PC-3 (cell line): ENCODE data around the gene MAP3K5. TPM values are rescaled to one million over a fixed set of nuclear protein-coding genes. Genes with fewer than 3 reads are reported as not detected.

Experiments used
- ATAC-seq: fragments of 200-7000 bp; cut with Tn5 transposase; 2 replicates; pipeline ENCODE4 v1.9.1; 2020; ENCODE audit warnings: mild to moderate bottlenecking, moderate library complexity
- BruUV-seq: library from RNA; stranded (reverse); fragments of 400-500 nt; replicated peaks from 2 replicates; lab custom pipeline; 2021; lab: Mats Ljungman, UMichigan
- CTCF ChIA-PET: fragments of 300-600 bp; sonication (Branson Sonifier 250); formaldehyde crosslinking; loops from one replicate; lab custom pipeline; 2022; ENCODE audit warnings: antibody characterized with exemption; lab: Charles Lee
- POLR2A ChIA-PET: fragments of 300-600 bp; sonication (Branson Sonifier 250); formaldehyde crosslinking; loops from one replicate; lab custom pipeline; 2022; ENCODE audit warnings: antibody characterized with exemption; ENCODE audit not compliant: unreplicated experiment; lab: Charles Lee
- DNase-seq: peaks from one replicate; pipeline ENCODE4 v3.0.0-alpha.2; 2015
- H2AFZ ChIP-seq: fragments of 300-600 bp; sonication (generic); 2 replicates; pipeline ENCODE4 v1.6.0; 2016; ENCODE audit warnings: antibody characterized with exemption, low read length
- H3F3A ChIP-seq: fragments of 300-600 bp; sonication (generic); one replicate; pipeline ENCODE4 v1.6.0; 2017; ENCODE audit warnings: antibody characterized with exemption, low read length, control low read depth, mild to moderate bottlenecking; ENCODE audit not compliant: unreplicated experiment
- H3K27ac ChIP-seq: fragments of 300-600 bp; sonication (generic); 2 replicates; pipeline ENCODE4 v1.5.1; 2016; ENCODE audit warnings: mild to moderate bottlenecking, low read length
- H3K27me3 ChIP-seq: fragments of 300-600 bp; sonication (generic); 2 replicates; pipeline ENCODE4 v1.6.1; 2016; ENCODE audit warnings: low read length, mixed read lengths
- H3K36me3 ChIP-seq: fragments of 300-600 bp; sonication (generic); 2 replicates; pipeline ENCODE4 v1.6.1; 2016; ENCODE audit warnings: low read depth, mixed run types, low read length, mixed read lengths
- H3K4me1 ChIP-seq: fragments of 300-600 bp; sonication (generic); 2 replicates; pipeline ENCODE4 v1.5.1; 2016; ENCODE audit warnings: low read length; ENCODE audit not compliant: insufficient read depth
- H3K4me2 ChIP-seq: fragments of 300-600 bp; sonication (generic); 2 replicates; pipeline ENCODE4 v1.6.0; 2016; ENCODE audit warnings: low read length
- H3K4me3 ChIP-seq: fragments of 300-600 bp; sonication (generic); 2 replicates; pipeline ENCODE4 v1.5.1; 2016; ENCODE audit warnings: mild to moderate bottlenecking, low read length, mixed read lengths
- H3K79me2 ChIP-seq: fragments of 300-600 bp; sonication (generic); 2 replicates; pipeline ENCODE4 v1.6.1; 2017; ENCODE audit warnings: low read length, mixed read lengths
- H3K9ac ChIP-seq: fragments of 300-600 bp; sonication (generic); 2 replicates; pipeline ENCODE4 v1.6.0; 2016; ENCODE audit warnings: mild to moderate bottlenecking, low read length
- H3K9me2 ChIP-seq: fragments of 300-600 bp; sonication (generic); replicated peaks from 2 replicates; pipeline ENCODE4 v1.6.1; 2016; ENCODE audit warnings: mixed run types, low read length, mixed read lengths
- H3K9me3 ChIP-seq: fragments of 300-600 bp; sonication (generic); 2 replicates; pipeline ENCODE4 v1.6.1; 2016; ENCODE audit warnings: low read length, mixed read lengths
- H4K20me1 ChIP-seq: fragments of 300-600 bp; sonication (generic); 2 replicates; pipeline ENCODE4 v1.6.1; 2016; ENCODE audit warnings: low read length, mixed read lengths
- CTCF ChIP-seq: fragments of 300-600 bp; sonication (generic); conservative IDR thresholded peaks from 2 replicates; pipeline ENCODE4 v1.5.1; 2017; ENCODE audit warnings: antibody characterized with exemption, low read depth, mild to moderate bottlenecking, low read length
- EZH2 ChIP-seq: fragments of 300-600 bp; sonication (generic); IDR thresholded peaks from one replicate; pipeline ENCODE4 v1.6.1; 2017; ENCODE audit warnings: antibody characterized with exemption, mild to moderate bottlenecking, low read length; ENCODE audit not compliant: unreplicated experiment
- EZH2phosphoT487 ChIP-seq: fragments of 300-600 bp; sonication (generic); IDR thresholded peaks from 2 replicates; pipeline ENCODE4 v1.6.1; 2018; ENCODE audit warnings: mild to moderate bottlenecking, antibody characterized with exemption, low read length, borderline replicate concordance
- intact Hi-C: fragments of 100-400 bp; cut with micrococcal nuclease; formaldehyde crosslinking; loops from 2 replicates; pipeline ENCODE4 v1.9.0; 2023
- total RNA-seq: library from RNA; depleted of rRNA; stranded (reverse); fragments of >200 nt; gene quantifications from 2 replicates; pipeline ENCODE4 v1.2.3, GENCODE V29; 2014

The MAP3K5 gene
- total RNA-seq, 1 experiment from 2014 or later = 4.3 TPM

GRCh38 chr6:136734977-136735376 is 57.3 kb downstream of the MAP3K5 start:
- no peak overlapping the region for H3K4me2 ChIP-seq
- no peaks in the 10 kb centered on the region for H3K27me3 ChIP-seq
- TF ChIP-seq EZH2phosphoT487 = no peak
- TF ChIP-seq EZH2 = no peak
- no peak for TF ChIP-seq CTCF
- DNase-seq = no peak
- intact Hi-C loops = no loop called here
- no peaks in the 10 kb centered on the region for H4K20me1 ChIP-seq
- H3K9me3 ChIP-seq = no peaks in the 10 kb centered on the region
- H3K4me3 ChIP-seq = no peak overlapping the region
- POLR2A ChIA-PET = no interaction called here
- H3K4me1 ChIP-seq = no peaks in the 10 kb centered on the region
- no peak for ATAC-seq
- H3K9ac ChIP-seq = no peak overlapping the region
- no peaks in the 10 kb centered on the region for H3K9me2 ChIP-seq
- no peaks in the 10 kb centered on the region for H3K36me3 ChIP-seq
- no peak overlapping the region for H3K27ac ChIP-seq
- BruUV-seq = no TSS peak
- no peak overlapping the region for H2AFZ ChIP-seq
- no peaks in the 10 kb centered on the region for H3F3A ChIP-seq
- CTCF ChIA-PET = no interaction called here
- no peaks in the 10 kb centered on the region for H3K79me2 ChIP-seq

- Histone ChIP-seq H3K9ac (no peak overlapping the region), H2AFZ (no peak overlapping the region), H3K9me3 (no peaks in the 10 kb centered on the region), H3K4me1 (peaks cover 7% of the 10 kb centered on the region; the same call in 1 of the 2 replicates), H3K79me2 (no peaks in the 10 kb centered on the region), H3F3A (no peaks in the 10 kb centered on the region), H4K20me1 (no peaks in the 10 kb centered on the region), H3K27me3 (no peaks in the 10 kb centered on the region), H3K27ac (no peak overlapping the region), H3K4me3 (no peak overlapping the region), H3K4me2 (no peak overlapping the region), H3K36me3 (no peaks in the 10 kb centered on the region), H3K9me2 (no peaks in the 10 kb centered on the region)
- ATAC-seq = no peak
- intact Hi-C loops = no loop called here
- no TSS peak for BruUV-seq
- DNase-seq = no peak
- ChIA-PET POLR2A (no interaction called here), CTCF (no interaction called here)
- TF ChIP-seq EZH2phosphoT487 = no peak
- no peak for TF ChIP-seq CTCF
- TF ChIP-seq EZH2 = no peak
Observed at GRCh38 chr6:136732889-136733288, 59.4 kb downstream of the MAP3K5 start.

GRCh38 chr6:136729832-136730231 is 62.4 kb downstream of the MAP3K5 start:
- Histone ChIP-seq H3K9me3 (no peaks in the 10 kb centered on the region), H3K36me3 (no peaks in the 10 kb centered on the region), H3K27me3 (no peaks in the 10 kb centered on the region), H3K79me2 (no peaks in the 10 kb centered on the region), H3K9me2 (no peaks in the 10 kb centered on the region), H3K4me3 (no peak overlapping the region), H4K20me1 (no peaks in the 10 kb centered on the region), H3K4me1 (peaks cover 7% of the 10 kb centered on the region; the same call in 1 of the 2 replicates), H3K4me2 (no peak overlapping the region), H3F3A (no peaks in the 10 kb centered on the region), H2AFZ (no peak overlapping the region), H3K9ac (no peak overlapping the region), H3K27ac (no peak overlapping the region)
- TF ChIP-seq EZH2 = no peak
- TF ChIP-seq CTCF = no peak
- no peak for TF ChIP-seq EZH2phosphoT487
- intact Hi-C loops = no loop called here
- no TSS peak for BruUV-seq
- no peak for DNase-seq
- ATAC-seq = no peak
- ChIA-PET POLR2A (no interaction called here), CTCF (no interaction called here)
